Suprapubic skin (tissue), 4 donors: Measurements from ENCODE around the gene SLC35E1.

Experiments used
- EP300 ChIP-seq: sonication (generic); formaldehyde crosslinking; IDR thresholded peaks from one replicate; pipeline ENCODE4 v1.6.1; 2017; ENCODE audit warnings: antibody characterized with exemption
- POLR2AphosphoS5 ChIP-seq, 3 donors: sonication (generic); formaldehyde crosslinking; IDR thresholded peaks; one replicate each; pipeline ENCODE4 v1.6.1; 2017; ENCODE audit warnings: antibody characterized with exemption in 3 of 3
- TF ChIP-seq, protein P1 (sequence below), 2 donors: fragments of 200-600 bp in 1 of 2; fragments of 450-650 bp in 1 of 2; sonication (generic) in 1 of 2; IDR thresholded peaks; one replicate each; pipeline ENCODE4 v1.5.1; 2016 to 2019; ENCODE audit warnings: antibody characterized with exemption in 2 of 2, mild to moderate bottlenecking in 1 of 2, moderate library complexity in 1 of 2

DNA sequence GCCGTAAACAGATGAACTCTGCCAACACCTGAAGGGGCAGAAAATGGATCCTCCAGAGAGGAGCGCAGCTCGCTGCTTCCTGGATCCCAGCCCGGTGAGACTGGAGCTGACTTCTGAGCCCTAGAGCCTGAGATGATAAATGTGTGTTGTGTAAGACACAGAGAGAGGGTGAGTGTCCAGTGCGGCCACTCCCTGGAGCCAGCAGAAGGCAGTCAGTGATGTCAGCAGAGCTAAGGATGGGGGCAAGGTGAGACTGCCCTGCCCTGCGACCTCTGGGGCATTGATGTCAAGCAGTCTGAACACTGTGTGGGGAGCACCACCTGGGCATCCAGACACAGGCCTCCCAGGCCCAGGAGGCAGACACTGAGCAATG, 9.7 kb upstream of the SLC35E1 start:
- TF ChIP-seq, protein P1, sequence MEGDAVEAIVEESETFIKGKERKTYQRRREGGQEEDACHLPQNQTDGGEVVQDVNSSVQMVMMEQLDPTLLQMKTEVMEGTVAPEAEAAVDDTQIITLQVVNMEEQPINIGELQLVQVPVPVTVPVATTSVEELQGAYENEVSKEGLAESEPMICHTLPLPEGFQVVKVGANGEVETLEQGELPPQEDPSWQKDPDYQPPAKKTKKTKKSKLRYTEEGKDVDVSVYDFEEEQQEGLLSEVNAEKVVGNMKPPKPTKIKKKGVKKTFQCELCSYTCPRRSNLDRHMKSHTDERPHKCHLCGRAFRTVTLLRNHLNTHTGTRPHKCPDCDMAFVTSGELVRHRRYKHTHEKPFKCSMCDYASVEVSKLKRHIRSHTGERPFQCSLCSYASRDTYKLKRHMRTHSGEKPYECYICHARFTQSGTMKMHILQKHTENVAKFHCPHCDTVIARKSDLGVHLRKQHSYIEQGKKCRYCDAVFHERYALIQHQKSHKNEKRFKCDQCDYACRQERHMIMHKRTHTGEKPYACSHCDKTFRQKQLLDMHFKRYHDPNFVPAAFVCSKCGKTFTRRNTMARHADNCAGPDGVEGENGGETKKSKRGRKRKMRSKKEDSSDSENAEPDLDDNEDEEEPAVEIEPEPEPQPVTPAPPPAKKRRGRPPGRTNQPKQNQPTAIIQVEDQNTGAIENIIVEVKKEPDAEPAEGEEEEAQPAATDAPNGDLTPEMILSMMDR (IDR thresholded peaks at IDR 0.05): no peak
- TF ChIP-seq POLR2AphosphoS5 (IDR thresholded peaks at IDR 0.05) (no peak), EP300 (no peak)
